Medulla oblongata (tissue), 1 donor: Measurements from ENCODE around the gene EPB41L4B.

ENCODE experiments used
- DNase-seq: peaks from one replicate; pipeline ENCODE4 v3.0.0-alpha.2; 2015; ENCODE audit errors: extremely low spot score

Gene EPB41L4B

DNA sequence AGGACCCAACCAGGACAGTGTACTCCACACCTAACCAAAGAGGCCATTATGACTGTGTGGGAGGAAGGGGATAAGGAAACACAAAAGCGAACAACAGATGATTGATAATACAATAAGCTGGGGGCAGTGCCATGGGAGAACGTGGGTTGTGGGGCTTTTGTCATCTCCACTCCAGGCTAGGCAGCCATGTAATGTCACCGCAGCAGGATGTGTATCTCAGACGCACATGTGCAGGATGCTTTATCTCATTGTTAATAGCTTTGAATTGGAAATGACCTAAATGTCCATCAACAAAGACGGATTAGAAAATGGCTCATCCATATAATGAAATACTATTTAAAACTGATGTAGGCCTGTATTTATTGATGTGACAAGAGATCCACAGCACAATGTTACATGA lies 51.0 kb downstream of the EPB41L4B start:
- no peak for DNase-seq

DNA sequence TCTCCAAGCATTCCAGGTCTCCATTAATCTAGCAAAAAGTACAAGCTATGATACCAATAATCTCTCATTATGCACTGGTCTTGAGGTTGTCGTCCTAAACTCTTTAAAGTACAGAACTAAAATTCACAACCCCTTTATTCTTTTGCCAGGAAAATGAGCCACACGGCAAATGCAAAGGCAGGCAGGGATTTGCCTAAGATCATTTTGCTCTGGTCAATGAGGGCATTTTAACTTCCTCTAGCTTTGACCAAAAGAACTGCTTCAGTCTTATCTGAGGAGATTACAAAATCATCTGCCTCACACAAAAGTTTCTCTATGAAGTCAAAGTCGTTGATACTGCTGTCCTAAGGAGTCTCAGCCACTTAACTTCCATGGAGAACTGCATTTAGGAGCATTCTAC lies 51.8 kb downstream of the EPB41L4B start:
- no peak for DNase-seq

DNA sequence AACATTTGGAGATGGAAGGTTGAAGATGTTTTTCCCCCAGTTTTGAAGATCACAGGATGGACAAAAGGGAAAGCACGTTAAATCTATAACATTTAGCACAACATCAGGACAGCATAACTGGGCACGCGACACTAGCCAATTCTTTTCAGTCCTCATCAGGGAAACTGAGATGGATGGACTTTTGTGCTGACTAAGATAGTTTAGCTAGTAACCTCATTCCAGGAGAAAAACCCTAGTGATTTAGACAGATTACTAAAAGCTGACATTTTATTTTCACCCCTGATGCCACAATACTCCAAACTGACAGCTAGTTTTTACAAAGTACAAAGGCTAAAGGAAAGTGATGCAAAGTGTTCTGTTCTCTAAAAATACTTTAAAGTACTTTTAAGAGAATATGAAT lies 53.3 kb downstream of the EPB41L4B start:
- no peak for DNase-seq

DNA sequence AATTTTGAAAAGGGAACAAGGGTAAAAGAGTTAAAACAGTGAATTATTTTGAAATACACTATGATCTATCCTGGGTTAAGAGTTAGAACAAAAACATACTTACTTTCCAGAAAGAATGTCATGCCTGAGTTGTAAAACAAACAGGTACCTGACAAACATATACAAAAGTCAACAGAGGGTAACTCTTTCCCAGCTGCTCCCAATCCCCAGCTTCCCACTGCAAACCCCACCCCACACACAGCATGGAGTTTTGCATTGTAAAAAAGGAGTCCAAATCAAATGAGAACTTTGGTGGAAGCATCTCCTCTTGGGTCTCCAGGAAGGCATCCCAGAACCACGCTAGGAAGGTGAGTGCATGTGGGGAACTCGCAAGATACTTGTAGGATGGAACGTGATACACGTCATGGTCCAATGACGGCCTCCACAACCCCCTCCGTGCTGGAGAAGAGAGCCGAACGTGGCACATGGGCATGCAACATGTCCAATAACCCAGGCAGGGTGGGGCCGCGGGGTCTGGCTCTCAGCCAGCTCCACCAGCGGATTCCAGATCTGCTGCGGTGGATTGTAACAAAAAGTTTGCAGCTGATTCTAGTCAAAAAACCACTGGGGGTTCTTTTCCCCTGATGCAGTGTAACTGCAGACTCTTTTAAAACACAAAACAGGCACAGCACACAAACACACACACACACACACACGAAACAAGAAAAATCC lies 55.8 kb downstream of the EPB41L4B start:
- no peak for DNase-seq

DNA sequence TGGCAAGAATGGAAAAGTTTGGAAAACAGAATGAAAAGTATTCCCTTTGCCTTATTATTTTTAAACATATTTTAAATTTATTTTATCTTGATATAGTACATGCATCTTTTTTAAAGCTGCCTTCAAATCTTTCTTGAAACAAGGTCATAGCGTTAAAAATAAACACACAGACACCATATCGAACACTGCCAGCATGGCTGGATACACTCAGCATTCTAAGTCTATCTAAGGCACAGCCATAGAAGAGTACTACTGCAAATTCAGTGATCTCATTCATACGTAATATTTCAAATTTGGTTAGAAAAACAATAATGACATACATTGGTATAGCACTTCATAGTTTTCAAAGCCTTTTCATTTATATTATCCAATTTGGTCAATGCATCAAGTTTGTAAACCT lies 57.5 kb downstream of the EPB41L4B start:
- DNase-seq = no peak

DNA sequence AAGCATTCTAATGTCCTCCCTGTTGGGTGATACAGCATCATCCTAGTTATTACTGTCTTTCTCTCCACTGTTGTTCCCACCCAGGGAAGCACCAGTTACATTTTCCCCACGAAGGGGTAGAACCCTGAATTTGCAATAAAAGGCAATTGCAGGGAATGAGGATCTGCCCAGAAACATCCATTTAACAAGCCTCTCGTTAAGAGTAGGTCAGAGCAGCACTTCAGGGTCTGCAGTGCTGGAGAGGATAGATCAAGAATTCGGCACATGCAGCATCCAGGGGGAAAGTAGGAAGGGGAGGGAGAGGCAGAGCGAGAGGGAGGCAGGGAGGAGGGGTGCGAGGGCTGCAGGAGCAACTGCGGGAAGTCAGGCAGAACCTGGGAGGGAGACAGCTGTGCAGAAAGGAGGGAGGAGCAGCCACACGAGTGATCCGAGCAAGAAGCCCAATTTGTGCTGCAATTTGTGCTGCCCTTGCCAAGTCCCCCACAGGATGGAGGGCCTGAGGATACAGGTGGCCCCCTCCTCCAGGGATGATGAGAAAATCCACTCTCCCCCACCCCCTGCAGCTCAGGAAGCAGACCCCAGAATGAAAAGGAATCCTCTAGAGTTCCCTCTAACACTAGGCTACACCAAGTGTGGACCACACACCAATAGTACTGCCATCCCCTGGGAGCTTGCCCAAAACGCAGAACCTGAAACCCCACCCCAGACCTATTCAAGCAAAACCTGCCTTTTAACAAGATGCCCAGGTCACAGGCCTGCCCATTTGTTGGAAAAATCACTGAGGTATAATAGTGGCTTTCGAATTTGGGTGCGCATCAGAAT lies 62.2 kb downstream of the EPB41L4B start:
- no peak for DNase-seq

DNA sequence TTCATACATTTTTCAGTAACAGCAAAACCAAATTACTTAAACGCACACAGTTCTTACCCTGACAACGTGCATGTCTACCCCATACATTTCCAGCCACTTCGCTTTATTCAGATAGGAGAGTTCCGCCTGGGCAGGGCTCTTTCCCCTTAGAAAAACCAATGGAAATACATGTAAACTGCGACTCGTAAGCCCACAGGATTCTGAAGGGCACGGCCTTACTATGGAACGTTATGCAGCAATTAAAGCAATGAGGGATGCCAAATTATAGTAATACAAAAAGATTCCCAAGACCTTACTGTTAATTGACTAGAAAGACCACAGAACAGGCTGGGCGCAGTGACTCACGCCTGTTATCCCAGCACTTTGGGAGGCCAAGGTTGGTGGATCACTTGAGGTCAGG lies 64.5 kb downstream of the EPB41L4B start:
- no peak for DNase-seq

DNA sequence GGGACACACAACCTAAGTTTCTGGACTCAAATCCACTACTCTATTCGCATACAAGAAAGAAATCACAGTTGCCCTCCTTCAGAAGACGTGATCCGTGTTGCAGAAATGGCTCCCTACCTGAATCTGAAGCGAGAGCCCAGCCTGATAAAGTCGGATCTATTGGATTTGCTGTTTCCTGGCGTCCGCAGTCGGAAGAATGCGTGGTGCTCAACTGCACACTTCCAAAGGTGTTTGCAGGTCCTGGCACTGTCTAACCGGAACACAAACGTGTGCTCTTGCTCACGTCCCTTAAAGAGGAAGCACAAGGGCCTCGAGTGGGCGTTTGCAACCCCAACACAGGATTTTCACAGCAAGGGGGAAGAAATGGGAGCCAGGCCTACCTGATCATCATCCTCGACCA lies 65.5 kb downstream of the EPB41L4B start:
- no peak for DNase-seq

DNA sequence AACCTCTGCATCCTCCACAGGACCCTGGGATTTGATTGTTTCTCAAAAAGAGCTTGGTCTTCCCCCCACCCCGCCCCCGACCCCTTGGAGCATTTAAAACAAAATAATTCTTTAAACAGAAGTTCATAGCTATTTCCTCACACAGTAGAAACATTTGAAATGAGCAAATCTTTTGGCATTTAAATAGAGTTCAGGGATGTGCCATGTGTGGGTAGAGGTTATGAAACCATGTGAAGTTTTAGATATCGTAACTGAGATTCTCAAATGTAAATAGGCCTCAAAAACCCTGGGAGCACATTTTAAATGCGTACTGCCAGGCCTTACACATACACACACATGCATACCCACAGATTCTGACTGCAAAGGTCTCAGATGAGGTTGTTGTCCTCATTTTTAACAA lies 66.5 kb downstream of the EPB41L4B start:
- no peak for DNase-seq

DNA sequence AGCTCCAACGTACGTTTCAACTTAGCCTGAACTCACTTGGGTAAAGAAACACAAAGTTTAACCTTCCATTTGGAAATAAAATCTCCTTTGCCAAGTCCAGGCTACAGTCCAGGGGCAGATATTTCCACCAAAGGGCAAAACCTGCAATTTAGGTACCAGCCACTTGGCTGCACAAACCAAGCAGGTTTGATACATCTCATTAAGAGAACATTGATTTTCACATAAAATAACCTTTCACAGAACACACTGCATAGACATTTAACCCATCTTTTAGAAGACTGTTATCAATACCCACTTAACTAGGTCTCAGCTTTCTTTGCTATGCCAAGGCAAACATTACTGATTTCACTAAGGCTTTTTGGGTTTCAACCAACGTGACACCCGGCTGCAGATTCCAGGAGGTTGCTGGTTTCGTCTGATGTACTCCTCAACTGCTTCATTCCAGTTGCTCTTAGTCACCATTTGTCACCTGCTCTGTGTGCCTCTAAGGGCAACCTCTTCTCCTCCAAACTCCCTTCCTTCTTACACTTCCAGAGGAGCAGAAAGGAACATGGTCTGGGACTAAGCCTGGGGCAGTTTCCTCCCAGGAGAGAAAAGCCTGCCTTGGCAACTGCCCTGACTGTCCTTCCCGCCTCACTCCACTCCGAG lies 67.1 kb downstream of the EPB41L4B start:
- DNase-seq = no peak

DNA sequence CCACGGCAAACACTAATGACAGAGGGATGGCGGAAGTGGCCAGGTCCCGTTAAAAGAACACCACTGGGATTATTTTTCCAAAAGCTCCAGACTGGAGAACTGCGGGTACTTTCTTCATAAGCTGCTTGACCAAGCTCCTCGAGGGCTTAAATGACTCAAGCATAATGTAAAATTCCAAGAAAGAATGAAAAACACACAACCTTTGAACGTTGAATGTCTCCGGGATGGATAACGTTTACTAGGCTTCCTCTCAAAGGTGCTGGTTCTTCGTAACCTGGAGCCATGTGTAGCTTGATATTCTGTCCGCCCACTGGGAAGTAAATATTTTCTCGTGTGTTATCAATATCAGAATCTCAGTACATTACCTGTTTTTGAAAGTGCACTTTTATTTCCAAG lies 67.6 kb downstream of the EPB41L4B start:
- DNase-seq = no peak

DNA sequence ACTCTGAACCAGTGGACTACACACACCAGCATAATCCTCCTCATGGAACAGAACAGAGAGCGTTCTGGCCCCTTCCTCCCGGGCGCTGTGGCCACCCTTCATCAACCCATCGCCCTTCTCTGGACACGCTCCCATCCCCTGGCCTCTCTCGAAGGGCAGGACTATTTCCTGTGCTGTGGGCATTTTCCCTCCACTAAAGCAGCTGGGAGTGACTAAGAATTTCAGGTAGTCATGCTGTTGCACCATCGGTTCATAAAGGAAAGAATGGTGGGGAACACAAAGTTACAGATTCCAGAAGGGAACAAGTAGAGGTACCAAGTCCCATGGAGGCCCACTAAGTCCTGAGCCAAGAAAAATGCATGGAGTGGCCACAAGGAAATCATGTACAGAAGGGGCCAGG lies 68.6 kb downstream of the EPB41L4B start:
- DNase-seq = no peak

DNA sequence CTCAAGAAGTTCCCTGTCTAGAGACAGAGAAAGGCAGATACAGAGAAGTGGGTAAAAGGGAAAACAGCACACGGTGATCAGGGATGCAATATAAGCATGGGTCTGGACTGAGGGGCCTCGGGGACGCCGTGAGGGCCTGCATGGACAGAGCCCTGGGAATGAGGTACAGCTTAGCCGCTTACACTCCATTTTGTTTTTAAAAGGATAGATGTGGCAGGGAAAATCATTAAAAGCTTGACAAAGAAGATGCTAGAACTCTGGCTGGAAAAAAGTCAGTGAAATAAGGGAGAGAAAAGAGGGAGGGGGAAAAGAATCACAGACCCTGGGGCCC lies 69.1 kb downstream of the EPB41L4B start:
- no peak for DNase-seq

DNA sequence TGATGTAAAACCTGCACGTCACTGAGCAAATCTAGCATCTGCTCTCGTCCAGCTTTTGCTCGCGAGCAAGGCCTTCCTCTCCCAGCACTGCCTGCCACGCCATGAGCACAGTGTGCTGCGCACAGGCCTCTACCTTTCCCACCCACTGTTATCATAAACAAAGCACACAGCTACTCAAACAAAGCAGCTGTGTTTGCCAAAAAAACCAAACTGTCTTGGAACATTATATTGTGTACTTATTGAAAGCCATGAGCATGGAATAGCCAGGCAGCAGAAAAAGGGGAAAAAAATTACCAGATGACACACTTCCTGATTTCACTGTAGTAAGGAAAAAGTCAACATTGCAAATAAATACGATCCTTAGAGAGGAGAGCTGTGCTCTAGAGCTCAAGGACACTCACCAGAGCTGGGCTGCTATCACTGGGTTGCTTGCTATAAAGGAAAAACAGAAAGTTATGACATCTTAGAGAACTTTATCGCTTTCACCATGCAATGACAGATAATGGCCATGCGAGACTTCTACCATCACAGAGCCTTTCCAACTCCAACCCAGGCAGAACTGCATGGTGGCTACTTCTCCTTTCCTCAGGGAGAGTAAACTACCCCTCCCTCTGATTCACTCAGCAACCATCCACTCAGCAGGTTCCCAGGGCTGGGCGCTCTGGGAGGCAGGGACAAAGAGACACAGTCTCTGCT lies 69.6 kb downstream of the EPB41L4B start:
- DNase-seq = no peak

DNA sequence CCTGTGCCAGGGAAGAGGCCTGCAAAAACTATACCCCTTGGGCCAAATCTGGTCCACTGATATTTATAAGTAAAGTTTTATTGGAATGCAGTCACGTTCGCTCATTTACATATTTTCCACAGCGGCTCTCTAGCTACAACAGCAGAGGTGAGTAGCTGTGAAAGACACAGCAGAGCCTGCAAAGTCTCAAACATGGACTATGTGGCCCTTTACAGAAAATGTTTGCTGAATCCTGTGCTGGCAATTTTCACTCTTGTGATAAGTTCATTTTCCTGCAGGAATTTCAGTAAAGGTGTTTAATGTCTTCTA lies 70.1 kb downstream of the EPB41L4B start:
- DNase-seq = no peak

DNA sequence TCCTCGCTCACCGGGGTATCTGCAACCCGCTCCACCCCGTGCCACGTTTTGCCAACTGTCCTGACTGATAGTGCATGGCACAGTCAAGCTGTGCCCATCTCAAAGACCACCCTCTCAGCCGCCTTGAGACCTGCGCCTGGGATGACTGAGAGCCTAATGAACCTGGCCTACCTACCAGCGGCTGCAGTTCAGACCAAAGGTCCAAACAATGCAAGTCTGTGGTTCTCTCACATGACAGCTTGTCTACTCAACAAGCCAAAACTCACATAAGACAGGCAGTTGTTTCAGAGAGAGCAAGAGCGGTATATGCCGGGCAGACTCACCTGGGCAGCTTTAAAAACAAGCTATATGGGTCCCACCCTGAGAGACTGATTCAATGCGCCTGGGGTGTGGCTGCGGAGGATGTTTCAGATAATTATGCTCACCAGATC lies 70.5 kb downstream of the EPB41L4B start:
- DNase-seq = no peak

DNA sequence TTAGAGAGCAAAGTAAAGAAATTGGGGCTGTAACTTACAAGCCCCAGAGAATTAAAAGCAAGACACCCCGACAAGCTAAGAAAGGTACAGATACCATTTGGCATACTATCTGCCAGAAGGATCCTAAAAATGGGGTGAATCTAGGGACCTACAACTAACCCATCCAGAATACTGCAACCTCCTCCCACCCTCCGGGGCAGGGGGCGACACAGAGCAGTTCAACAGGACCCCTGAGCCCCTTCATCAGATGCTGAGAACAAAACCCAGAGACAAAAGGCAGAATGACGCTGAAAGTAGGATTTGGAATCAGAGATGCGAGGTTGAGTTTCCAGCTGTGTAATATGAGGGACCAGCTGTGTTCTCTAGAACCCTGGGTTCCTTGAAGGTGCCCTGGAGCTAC lies 71.2 kb downstream of the EPB41L4B start:
- DNase-seq = no peak

DNA sequence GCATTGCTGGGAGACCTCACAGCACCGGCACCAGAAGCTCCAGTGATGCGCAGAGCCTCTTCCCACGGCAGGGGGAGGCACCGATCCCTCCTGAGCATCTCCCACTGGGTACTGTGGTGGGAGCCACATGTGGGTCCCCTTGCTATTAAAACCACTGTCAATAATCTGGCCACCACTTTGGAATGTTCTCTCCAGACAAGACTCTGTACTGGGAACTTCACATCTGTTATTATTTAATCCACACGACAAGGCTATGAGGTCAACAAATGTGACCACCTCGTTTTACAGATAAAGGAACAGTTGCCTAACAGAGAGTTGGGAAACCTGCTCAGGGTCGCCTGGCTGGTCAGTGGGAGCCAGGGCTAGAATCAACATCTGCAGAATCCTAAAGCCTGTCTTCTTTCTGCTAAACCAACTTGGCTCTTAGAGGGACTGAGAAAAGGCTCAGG lies 72.7 kb downstream of the EPB41L4B start:
- DNase-seq = no peak

DNA sequence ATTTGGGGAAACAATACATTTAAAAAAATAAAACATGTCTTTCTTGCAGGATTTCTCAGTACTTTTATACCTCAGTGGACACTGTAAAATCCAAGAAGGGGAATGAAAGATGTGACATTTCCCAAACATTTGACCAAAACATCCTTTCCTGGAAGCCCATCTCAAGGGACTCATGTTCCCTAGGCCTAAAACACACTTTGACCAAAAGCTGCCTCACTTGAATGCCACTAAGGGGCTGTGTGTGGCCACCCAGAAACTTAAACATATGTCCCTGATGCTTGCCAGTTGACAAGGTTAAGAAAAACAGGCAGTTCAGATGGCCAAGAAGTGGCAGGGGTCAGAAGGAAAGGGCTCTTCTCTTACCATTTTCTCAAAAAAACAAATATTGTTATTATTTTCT lies 73.6 kb downstream of the EPB41L4B start:
- DNase-seq = no peak

DNA sequence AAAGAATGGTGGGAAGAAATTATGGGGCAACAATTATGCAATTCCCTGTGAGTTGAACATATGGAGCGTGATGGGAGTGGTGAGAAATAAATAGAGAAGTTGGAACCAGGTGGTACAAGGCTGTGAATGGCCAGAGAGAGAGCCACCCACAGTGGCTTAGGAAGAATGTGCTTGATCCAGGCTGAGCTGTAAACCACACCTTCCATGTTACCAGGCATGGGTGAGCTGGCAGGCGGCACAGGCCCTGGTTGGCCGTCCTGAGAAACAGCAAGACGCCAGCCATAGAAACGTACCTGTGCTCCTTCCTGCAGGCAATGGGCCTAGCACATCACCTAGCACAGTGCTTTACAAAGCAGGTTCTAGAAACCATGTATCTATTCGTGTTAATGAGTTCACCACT lies 74.3 kb downstream of the EPB41L4B start:
- DNase-seq = no peak

DNA sequence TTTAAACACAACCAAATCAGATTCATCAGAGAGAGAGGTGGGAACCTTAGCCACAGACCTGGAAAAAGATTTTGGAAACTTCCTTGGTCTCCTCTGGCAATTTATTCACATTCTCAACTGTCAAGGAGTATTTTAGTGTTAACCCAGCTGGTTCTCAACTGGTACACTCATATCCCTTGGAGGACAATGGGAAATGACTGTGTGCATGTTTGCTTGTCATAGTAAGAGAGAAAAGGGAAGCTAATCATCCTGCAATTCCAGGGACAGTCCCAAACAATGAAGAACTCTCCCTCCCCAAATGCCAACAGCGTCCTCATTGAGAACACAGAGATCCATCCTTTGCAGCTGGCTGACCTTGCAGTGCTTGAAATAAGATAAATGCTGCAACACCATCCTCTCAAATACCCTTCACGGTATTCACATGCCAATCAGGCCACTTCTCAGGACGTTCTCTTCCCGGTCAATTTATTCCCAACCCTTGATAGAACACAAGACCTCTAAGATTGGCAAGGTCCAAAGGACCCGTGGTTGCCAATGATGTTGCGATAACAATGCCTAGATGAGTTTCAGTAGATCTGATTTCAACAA lies 75.5 kb downstream of the EPB41L4B start:
- no peak for DNase-seq
